ENCODE results near the gene NBPF1. TPM values are rescaled to one million over a fixed set of nuclear protein-coding genes. Genes with fewer than 3 reads are reported as not detected.
"Not testable (repeated sequence)": the region's sequence is repeated elsewhere in the genome, so short reads cannot be mapped to it uniquely, and the experiment has no call there.

The NBPF1 gene
- total RNA-seq, 4 donors from 2014 or later, result 10.0 to 23.5 (median 10.7) TPM

GRCh38 chr1:16646716-16647115 lies 33.4 kb upstream of the NBPF1 start:
- DNase-seq; intact Hi-C loops (cut with DNase I); H3K4me3 ChIP-seq; H3K36me3 ChIP-seq; H3K9me3 ChIP-seq; H3K27ac ChIP-seq: not testable (repeated sequence)
- peaks cover 0 to 19% (median 0%) of the 10 kb centered on the region in 4 donors for H3K27me3 ChIP-seq
- WGBS, 2 donors, result no CpG with 5 or more reads among the region's 17 CpGs
- peaks cover 24 to 44% (median 29%) of the 10 kb centered on the region in 3 donors for H3K4me1 ChIP-seq

GRCh38 chr1:16646061-16646664 lies 32.8 kb upstream of the NBPF1 start:
- peaks cover 0 to 19% (median 0%) of the 10 kb centered on the region in 4 donors for H3K27me3 ChIP-seq
- WGBS, 2 donors, result 86 to 90% methylated on average over 13 to 14 of the region's 15 CpGs

GRCh38 chr1:16645271-16646060 lies 32.1 kb upstream of the NBPF1 start:
- 80 to 82% methylated on average over 1 to 6 of the region's 7 CpGs for WGBS, 2 donors
- H3K27ac ChIP-seq, result peak overlapping the region; percentile 70 to 89 (median 84)
- H3K9me3 ChIP-seq; intact Hi-C loops (cut with DNase I); DNase-seq: not testable (repeated sequence)
- H3K4me3 ChIP-seq, result peak overlapping the region; percentile 56 to 67 (median 58)
- H3K36me3 ChIP-seq, result peaks cover 0 to 12% (median 0%) of the 10 kb centered on the region in 3 donors
- H3K4me1 ChIP-seq, result peaks cover 24 to 45% (median 29%) of the 10 kb centered on the region in 3 donors
- peak in 1 of 4 donors; percentile 13 for TF ChIP-seq POLR2A (IDR thresholded peaks at IDR 0.05)
- H3K27me3 ChIP-seq, result peaks cover 0 to 19% (median 0%) of the 10 kb centered on the region in 4 donors

More at GRCh38 chr1:16646061-16646664, 32.8 kb upstream of the NBPF1 start:
- H3K4me3 ChIP-seq; DNase-seq; intact Hi-C loops (cut with DNase I); H3K27ac ChIP-seq; H3K9me3 ChIP-seq: not testable (repeated sequence)
- Histone ChIP-seq H3K4me1 (peaks cover 24 to 45% (median 29%) of the 10 kb centered on the region in 3 donors), H3K36me3 (peaks cover 0 to 12% (median 0%) of the 10 kb centered on the region in 3 donors)

GRCh38 chr1:16644482-16645270 lies 31.3 kb upstream of the NBPF1 start:
- Histone ChIP-seq H3K27me3 (peaks cover 0 to 19% (median 0%) of the 10 kb centered on the region in 4 donors), H3K36me3 (peaks cover 0 to 12% (median 0%) of the 10 kb centered on the region in 3 donors), H3K27ac (peak overlapping the region; percentile 70 to 89 (median 84)), H3K4me3 (peak overlapping the region; percentile 56 to 67 (median 58)), H3K4me1 (peaks cover 24 to 45% (median 29%) of the 10 kb centered on the region in 3 donors)
- H3K9me3 ChIP-seq; intact Hi-C loops (cut with DNase I): not testable (repeated sequence)
- TF ChIP-seq CTCF (IDR thresholded peaks at IDR 0.05) (peak in 5 of 6 experiments; percentile 29 to 73 (median 49)), POLR2A (IDR thresholded peaks at IDR 0.05) (peak in 2 of 4 donors; percentile 25 to 39)
- peak; percentile 90 for DNase-seq
- WGBS, 2 donors, result 2 to 3% methylated on average over 54 to 55 of the region's 61 CpGs

GRCh38 chr1:16644193-16644481 lies 30.8 kb upstream of the NBPF1 start:
- intact Hi-C loops (cut with DNase I), result no loop called here
- Histone ChIP-seq H3K27ac (peak overlapping the region; percentile 70 to 89 (median 84)), H3K4me1 (peaks cover 24 to 45% (median 29%) of the 10 kb centered on the region in 3 donors), H3K27me3 (peaks cover 0 to 19% (median 0%) of the 10 kb centered on the region in 4 donors), H3K9me3 (no peaks in the 10 kb centered on the region), H3K36me3 (peaks cover 0 to 18% (median 0%) of the 10 kb centered on the region in 3 donors), H3K4me3 (peak overlapping the region; percentile 56 to 67 (median 58))
- TF ChIP-seq CTCF (IDR thresholded peaks at IDR 0.05) (no peak), POLR2A (IDR thresholded peaks at IDR 0.05) (no peak)
- DNase-seq, result no peak
- 1% methylated on average over 15 to 16 of the region's 16 CpGs for WGBS, 2 donors

- H3K27ac ChIP-seq, result peak overlapping the region; percentile 70 to 89 (median 84)
- not testable (repeated sequence) for DNase-seq
Measured at GRCh38 chr1:16643476-16644192, 30.3 kb upstream of the NBPF1 start.

GRCh38 chr1:16643001-16643411 lies 29.6 kb upstream of the NBPF1 start:
- H3K4me3 ChIP-seq, result peak overlapping the region in 1 of 4 donors; percentile 67

More at GRCh38 chr1:16643476-16644192, 30.3 kb upstream of the NBPF1 start:
- intact Hi-C loops (cut with DNase I); H3K9me3 ChIP-seq: not testable (repeated sequence)
- Histone ChIP-seq H3K36me3 (peaks cover 0 to 20% (median 0%) of the 10 kb centered on the region in 3 donors), H3K4me1 (peaks cover 24 to 45% (median 29%) of the 10 kb centered on the region in 3 donors), H3K27me3 (peaks cover 0 to 16% (median 0%) of the 10 kb centered on the region in 4 donors), H3K4me3 (peak overlapping the region; percentile 56 to 67 (median 58))
- WGBS, 2 donors, result 19 to 23% methylated on average over 12 of the region's 12 CpGs

GRCh38 chr1:16642025-16642966 lies 28.9 kb upstream of the NBPF1 start:
- intact Hi-C loops (cut with DNase I); H3K9me3 ChIP-seq; H3K27ac ChIP-seq; DNase-seq; H3K27me3 ChIP-seq; H3K4me3 ChIP-seq: not testable (repeated sequence)
- peaks cover 24 to 37% (median 29%) of the 10 kb centered on the region in 3 donors for H3K4me1 ChIP-seq
- WGBS, 2 donors, result 68 to 70% methylated on average over 6 to 8 of the region's 9 CpGs
- peaks cover 0 to 20% (median 0%) of the 10 kb centered on the region in 3 donors for H3K36me3 ChIP-seq

More at GRCh38 chr1:16643001-16643411, 29.6 kb upstream of the NBPF1 start:
- Histone ChIP-seq H3K4me1 (peaks cover 24 to 42% (median 29%) of the 10 kb centered on the region in 3 donors), H3K27me3 (peaks cover 0 to 10% (median 0%) of the 10 kb centered on the region in 4 donors), H3K36me3 (peaks cover 0 to 20% (median 0%) of the 10 kb centered on the region in 3 donors)
- 83 to 89% methylated on average over 4 of the region's 4 CpGs for WGBS, 2 donors
- DNase-seq; H3K27ac ChIP-seq; intact Hi-C loops (cut with DNase I); H3K9me3 ChIP-seq: not testable (repeated sequence)

Data from esophagus squamous epithelium (tissue), 5 donors.